Measurements from ENCODE around the gene CCL22.
"Not testable (repeated sequence)": the region's sequence is repeated elsewhere in the genome, so short reads cannot be mapped to it uniquely, and the experiment has no call there.

CCL22 gene

GRCh38 chr16:57396786-57397185, 38.2 kb downstream of the CCL22 start:
- no peak for TF ChIP-seq CTCF (conservative IDR thresholded peaks at IDR 0.05; ENCODE audit: low read depth, low read length)
- no peak overlapping the region for H3K4me3 ChIP-seq (ENCODE audit: low read length)
- DNase-seq (ENCODE audit: low read depth), result no peak

- DNase-seq (ENCODE audit: low read depth), result not testable (repeated sequence)
Observed at GRCh38 chr16:57397493-57397892, 38.9 kb downstream of the CCL22 start.

GRCh38 chr16:57401943-57402640, 43.5 kb downstream of the CCL22 start:
- no peak for TF ChIP-seq CTCF (conservative IDR thresholded peaks at IDR 0.05; ENCODE audit: low read depth, low read length)
- DNase-seq (ENCODE audit: low read depth), result no peak
- H3K4me3 ChIP-seq (ENCODE audit: low read length), result no peak overlapping the region

More at GRCh38 chr16:57397493-57397892, 38.9 kb downstream of the CCL22 start:
- not testable (repeated sequence) for H3K4me3 ChIP-seq (ENCODE audit: low read length)

- H3K4me3 ChIP-seq (ENCODE audit: low read length), result no peak within 1 kb of the TSS
- no peak for TF ChIP-seq CTCF (conservative IDR thresholded peaks at IDR 0.05; ENCODE audit: low read depth, low read length)
- DNase-seq (ENCODE audit: low read depth), result no peak
Observed at GRCh38 chr16:57403965-57404817, 45.6 kb downstream of the CCL22 start, which contains the start of gene CCL17. Gene CCL17 (plus strand): TSS chr16:57404767. CDS start chr16:57413933, 9,166 bp downstream.

- no peak for DNase-seq (ENCODE audit: low read depth)
- no peak for TF ChIP-seq CTCF (conservative IDR thresholded peaks at IDR 0.05; ENCODE audit: low read depth, low read length)
- H3K4me3 ChIP-seq (ENCODE audit: low read length), result no peak overlapping the region
Observed at GRCh38 chr16:57405097-57405496, 46.5 kb downstream of the CCL22 start.

- no peak for DNase-seq (ENCODE audit: low read depth)
- TF ChIP-seq CTCF (conservative IDR thresholded peaks at IDR 0.05; ENCODE audit: low read depth, low read length), result no peak
- no peak overlapping the region for H3K4me3 ChIP-seq (ENCODE audit: low read length)
Observed at GRCh38 chr16:57406881-57407280, 48.3 kb downstream of the CCL22 start.

GRCh38 chr16:57407521-57408353, 49.2 kb downstream of the CCL22 start:
- DNase-seq (ENCODE audit: low read depth), result no peak
- H3K4me3 ChIP-seq (ENCODE audit: low read length), result no peak overlapping the region
- TF ChIP-seq CTCF (conservative IDR thresholded peaks at IDR 0.05; ENCODE audit: low read depth, low read length), result no peak
